Measurements from ENCODE around the gene TRAF3IP3.

TRAF3IP3 gene

GRCh38 chr1:209816923-209817322, 61.1 kb downstream of the TRAF3IP3 start:
- H3K4me3 ChIP-seq (ENCODE audit: low read length), result no peak overlapping the region
- TF ChIP-seq, protein P1, sequence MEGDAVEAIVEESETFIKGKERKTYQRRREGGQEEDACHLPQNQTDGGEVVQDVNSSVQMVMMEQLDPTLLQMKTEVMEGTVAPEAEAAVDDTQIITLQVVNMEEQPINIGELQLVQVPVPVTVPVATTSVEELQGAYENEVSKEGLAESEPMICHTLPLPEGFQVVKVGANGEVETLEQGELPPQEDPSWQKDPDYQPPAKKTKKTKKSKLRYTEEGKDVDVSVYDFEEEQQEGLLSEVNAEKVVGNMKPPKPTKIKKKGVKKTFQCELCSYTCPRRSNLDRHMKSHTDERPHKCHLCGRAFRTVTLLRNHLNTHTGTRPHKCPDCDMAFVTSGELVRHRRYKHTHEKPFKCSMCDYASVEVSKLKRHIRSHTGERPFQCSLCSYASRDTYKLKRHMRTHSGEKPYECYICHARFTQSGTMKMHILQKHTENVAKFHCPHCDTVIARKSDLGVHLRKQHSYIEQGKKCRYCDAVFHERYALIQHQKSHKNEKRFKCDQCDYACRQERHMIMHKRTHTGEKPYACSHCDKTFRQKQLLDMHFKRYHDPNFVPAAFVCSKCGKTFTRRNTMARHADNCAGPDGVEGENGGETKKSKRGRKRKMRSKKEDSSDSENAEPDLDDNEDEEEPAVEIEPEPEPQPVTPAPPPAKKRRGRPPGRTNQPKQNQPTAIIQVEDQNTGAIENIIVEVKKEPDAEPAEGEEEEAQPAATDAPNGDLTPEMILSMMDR (IDR thresholded peaks at IDR 0.05; ENCODE audit: insufficient read depth, low read depth, low read length, missing control alignments), result no peak
- DNase-seq (ENCODE audit: low read depth), result no peak

DNA sequence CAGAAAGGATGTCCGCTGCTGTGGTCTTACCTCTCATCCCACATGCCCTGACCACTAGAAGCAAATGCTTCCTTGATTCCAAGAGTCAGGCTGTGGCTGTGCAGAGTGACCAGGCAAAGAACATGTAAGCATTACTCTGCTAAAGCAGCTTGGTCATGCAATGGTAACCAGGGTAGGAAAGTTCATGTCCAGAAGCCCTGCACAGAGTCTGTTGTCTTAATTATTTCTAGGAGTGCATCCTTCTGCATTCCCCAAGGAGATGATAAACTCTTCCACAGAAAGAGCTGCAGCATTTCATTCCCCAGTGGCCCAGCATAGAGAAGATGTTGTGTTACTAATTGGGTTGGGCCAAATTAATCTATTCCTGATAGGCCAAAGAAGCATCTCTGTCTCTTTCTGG, 61.8 kb downstream of the TRAF3IP3 start:
- DNase-seq (ENCODE audit: low read depth), result no peak
- TF ChIP-seq, protein P1 (IDR thresholded peaks at IDR 0.05; ENCODE audit: insufficient read depth, low read depth, low read length, missing control alignments), result no peak
- no peak overlapping the region for H3K4me3 ChIP-seq (ENCODE audit: low read length)

DNA sequence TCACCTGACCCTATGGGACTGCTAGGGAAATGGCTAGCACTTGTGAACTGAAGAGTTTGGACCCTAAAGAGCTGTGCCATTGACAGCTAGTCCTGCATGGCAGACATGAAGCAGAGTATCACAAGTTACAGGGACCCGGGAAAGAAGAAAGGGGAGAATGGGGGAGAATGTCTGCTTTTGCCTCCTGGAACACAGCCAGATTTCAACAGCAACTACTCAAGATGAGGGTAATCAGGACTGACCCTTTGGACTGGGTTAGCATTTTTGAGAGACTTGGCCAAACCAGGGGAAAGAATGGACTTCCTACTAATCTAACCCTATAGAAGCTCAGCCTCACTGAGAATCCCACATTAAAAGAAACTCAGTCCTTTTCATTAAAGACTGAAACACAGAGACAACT, 63.2 kb downstream of the TRAF3IP3 start:
- H3K4me3 ChIP-seq (ENCODE audit: low read length), result no peak overlapping the region
- no peak for DNase-seq (ENCODE audit: low read depth)
- TF ChIP-seq, protein P1 (IDR thresholded peaks at IDR 0.05; ENCODE audit: insufficient read depth, low read depth, low read length, missing control alignments), result no peak

DNA sequence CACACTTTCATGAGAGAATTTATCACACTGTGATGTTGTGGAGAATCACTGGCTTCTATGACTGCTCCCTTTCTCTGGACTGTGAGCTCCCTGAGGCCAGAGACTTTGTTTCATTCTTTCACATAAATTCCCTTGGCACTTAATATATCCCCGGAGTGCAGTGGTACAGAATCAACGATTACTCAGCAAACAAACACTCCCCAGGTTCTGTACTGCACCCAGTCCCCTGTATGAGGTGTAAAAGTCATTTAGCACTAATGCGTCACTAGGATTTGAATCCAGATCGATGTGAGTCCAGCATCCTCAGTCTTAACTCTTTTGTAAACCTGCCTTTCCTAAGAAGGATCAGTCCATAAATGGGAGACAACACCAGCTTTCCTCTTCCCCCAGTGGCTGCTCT, 65.1 kb downstream of the TRAF3IP3 start:
- peak; percentile 67 for DNase-seq (ENCODE audit: low read depth)
- no peak overlapping the region for H3K4me3 ChIP-seq (ENCODE audit: low read length)
- TF ChIP-seq, protein P1 (IDR thresholded peaks at IDR 0.05; ENCODE audit: insufficient read depth, low read depth, low read length, missing control alignments), result no peak

GRCh38 chr1:209822706-209823105, 66.9 kb downstream of the TRAF3IP3 start:
- TF ChIP-seq, protein P1 (IDR thresholded peaks at IDR 0.05; ENCODE audit: insufficient read depth, low read depth, low read length, missing control alignments), result no peak
- H3K4me3 ChIP-seq (ENCODE audit: low read length), result peak overlapping the region; percentile 13
- peak; percentile 60 for DNase-seq (ENCODE audit: low read depth)

GRCh38 chr1:209823143-209824041, 67.5 kb downstream of the TRAF3IP3 start:
- peak; percentile 91 for DNase-seq (ENCODE audit: low read depth)
- H3K4me3 ChIP-seq (ENCODE audit: low read length), result peak overlapping the region; percentile 10
- TF ChIP-seq, protein P1 (IDR thresholded peaks at IDR 0.05; ENCODE audit: insufficient read depth, low read depth, low read length, missing control alignments), result peak; percentile 75

Data from epithelial cell of esophagus (primary cell).